Peyer's patch (tissue), 4 donors: ENCODE data around the gene OPCML.

Experiments used
- POLR2A ChIP-seq, 2 donors: fragments of 450-650 bp; IDR thresholded peaks; one replicate each; pipeline ENCODE4 v1.5.1; 2017; ENCODE audit warnings: antibody characterized with exemption in 2 of 2, mild to moderate bottlenecking in 2 of 2, moderate library complexity in 2 of 2
- TF ChIP-seq, protein P1 (sequence below), 6 experiments: fragments of 450-650 bp in 4 of 6; fragments of 200-600 bp in 2 of 6; sonication (generic) in 1 of 6; IDR thresholded peaks; one replicate each; pipeline ENCODE4 v1.5.1; 2017 to 2019; ENCODE audit warnings: antibody characterized with exemption in 6 of 6, mild to moderate bottlenecking in 3 of 6, moderate library complexity in 1 of 6

DNA sequence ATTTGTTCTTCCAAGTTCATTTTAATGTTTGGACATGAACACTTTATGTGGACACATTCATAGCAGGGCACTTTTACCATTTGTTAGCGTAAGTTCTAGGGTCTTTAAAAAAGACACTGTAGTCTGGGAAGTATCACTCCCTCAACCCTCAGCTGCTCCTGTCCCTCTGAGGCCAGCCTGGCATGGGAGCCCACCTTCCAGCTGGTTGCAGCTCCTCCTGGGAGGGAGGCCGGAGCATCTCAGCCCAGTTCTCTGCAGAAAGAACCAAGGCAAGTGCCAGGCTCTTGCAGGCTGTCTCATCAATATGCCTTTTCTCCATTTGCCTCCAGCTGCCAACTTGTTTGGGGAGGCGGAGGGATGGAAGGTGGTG lies 150.6 kb downstream of the OPCML start:
- TF ChIP-seq POLR2A (IDR thresholded peaks at IDR 0.05) = no peak
- TF ChIP-seq, protein P1, sequence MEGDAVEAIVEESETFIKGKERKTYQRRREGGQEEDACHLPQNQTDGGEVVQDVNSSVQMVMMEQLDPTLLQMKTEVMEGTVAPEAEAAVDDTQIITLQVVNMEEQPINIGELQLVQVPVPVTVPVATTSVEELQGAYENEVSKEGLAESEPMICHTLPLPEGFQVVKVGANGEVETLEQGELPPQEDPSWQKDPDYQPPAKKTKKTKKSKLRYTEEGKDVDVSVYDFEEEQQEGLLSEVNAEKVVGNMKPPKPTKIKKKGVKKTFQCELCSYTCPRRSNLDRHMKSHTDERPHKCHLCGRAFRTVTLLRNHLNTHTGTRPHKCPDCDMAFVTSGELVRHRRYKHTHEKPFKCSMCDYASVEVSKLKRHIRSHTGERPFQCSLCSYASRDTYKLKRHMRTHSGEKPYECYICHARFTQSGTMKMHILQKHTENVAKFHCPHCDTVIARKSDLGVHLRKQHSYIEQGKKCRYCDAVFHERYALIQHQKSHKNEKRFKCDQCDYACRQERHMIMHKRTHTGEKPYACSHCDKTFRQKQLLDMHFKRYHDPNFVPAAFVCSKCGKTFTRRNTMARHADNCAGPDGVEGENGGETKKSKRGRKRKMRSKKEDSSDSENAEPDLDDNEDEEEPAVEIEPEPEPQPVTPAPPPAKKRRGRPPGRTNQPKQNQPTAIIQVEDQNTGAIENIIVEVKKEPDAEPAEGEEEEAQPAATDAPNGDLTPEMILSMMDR (IDR thresholded peaks at IDR 0.05) = no peak
